Stomach (tissue), 9 donors: ENCODE results near the gene ACP4. TPM values are rescaled to one million over a fixed set of nuclear protein-coding genes. Genes with fewer than 3 reads are reported as not detected.

ENCODE experiments used
- DNase-seq, 2 donors: peaks; one replicate each; pipeline versions ENCODE4 v3.0.0 to v3.0.0-alpha.2; 2013 to 2019
- H3K27ac ChIP-seq, 5 donors: fragments of 200-600 bp in 4 of 5; sonication (generic) in 4 of 5; one replicate each; pipeline ENCODE4 v1.5.1; 2013 to 2019; ENCODE audit warnings: mild to moderate bottlenecking in 1 of 5, moderate library complexity in 1 of 5
- H3K27me3 ChIP-seq, 3 donors: fragments of 200-600 bp; sonication (generic); one replicate each; pipeline ENCODE4 v1.5.1; 2017 to 2019; ENCODE audit warnings: mixed run types in 1 of 3
- H3K36me3 ChIP-seq, 4 donors: fragments of 200-600 bp; sonication (generic); 1 replicate in 3 of 4; 2 replicates in 1 of 4; pipeline ENCODE4 v1.5.1; 2016 to 2019
- H3K4me1 ChIP-seq, 4 donors: fragments of 200-600 bp; sonication (generic); one replicate each; pipeline ENCODE4 v1.5.1; 2016 to 2019
- H3K4me3 ChIP-seq, 4 donors: fragments of 200-600 bp; sonication (generic) in 3 of 4; one replicate each; pipeline ENCODE4 v1.5.1; 2016 to 2019; ENCODE audit warnings: mild to moderate bottlenecking in 1 of 4
- H3K9me3 ChIP-seq, 4 donors: fragments of 200-600 bp; sonication (generic); one replicate each; pipeline ENCODE4 v1.5.1; 2016 to 2019
- CTCF ChIP-seq, 7 experiments: fragments of 450-650 bp in 4 of 7; fragments of 200-600 bp in 3 of 7; sonication (generic) in 3 of 7; IDR thresholded peaks; one replicate each; pipeline ENCODE4 v1.5.1; 2016 to 2019; ENCODE audit warnings: antibody characterized with exemption in 7 of 7, control low read depth in 2 of 7, mild to moderate bottlenecking in 1 of 7
- EP300 ChIP-seq: sonication (generic); formaldehyde crosslinking; IDR thresholded peaks from one replicate; pipeline ENCODE4 v1.6.1; 2017; ENCODE audit warnings: antibody characterized with exemption
- POLR2A ChIP-seq, 4 donors: fragments of 450-650 bp; IDR thresholded peaks; one replicate each; pipeline ENCODE4 v1.6.1; 2016; ENCODE audit warnings: antibody characterized with exemption in 4 of 4, control low read depth in 2 of 4, mild to moderate bottlenecking in 1 of 4, moderate library complexity in 1 of 4
- POLR2AphosphoS5 ChIP-seq, 3 donors: sonication (generic); formaldehyde crosslinking; IDR thresholded peaks; one replicate each; pipeline ENCODE4 v1.6.1; 2016; ENCODE audit warnings: antibody characterized with exemption in 3 of 3
- WGBS, 5 donors: extraction: QIAGEN DNeasy Blood & Tissue Kit in 3 of 5; methylation state at CpG; one replicate each; pipeline versions ENCODE4 v1.1.5 to v1.1.7; 2013 to 2018; 5-methylcytosine and 5-hydroxymethylcytosine counted together
- intact Hi-C: fragments of 100-400 bp; cut with DNase I; formaldehyde crosslinking; loops from one replicate; pipeline ENCODE4 v1.15.1; 2023; ENCODE audit warnings: low total_unique reads
- polyA plus RNA-seq, 3 donors: library from polyadenylated mRNA; stranded (reverse); fragments of 200-250 nt; gene quantifications; one replicate each; pipeline ENCODE4 v1.2.3, GENCODE V29; 2013
- small RNA-seq, 4 donors: library from RNA; depleted of rRNA; stranded (forward); fragments of <200 nt; gene quantifications; one replicate each; pipeline ENCODE3, GENCODE V24; 2016
- total RNA-seq, 5 donors: library from RNA; depleted of rRNA; stranded (reverse); fragments of >200 nt; gene quantifications; one replicate each; pipeline versions ENCODE4 v1.1.0 to v1.2.3, GENCODE V29; 2014 to 2016
- donor health status: healthy with polysubstance abuse.
- donor health status: Bipolar disorder and iron deficiency.
- donor health status: healthy.

The ACP4 gene
- total and polyA plus RNA-seq, 8 donors = not detected

- DNase-seq = no peak
- Histone ChIP-seq H3K4me1 (no peaks in the 10 kb centered on the region), H3K27ac (no peak overlapping the region), H3K4me3 (no peak overlapping the region), H3K9me3 (peaks cover 0 to 26% (median 21%) of the 10 kb centered on the region in 4 donors), H3K36me3 (no peaks in the 10 kb centered on the region), H3K27me3 (peaks cover 0 to 33% (median 0%) of the 10 kb centered on the region in 3 donors)
- TF ChIP-seq EP300 (no peak), CTCF (IDR thresholded peaks at IDR 0.05) (no peak), POLR2AphosphoS5 (IDR thresholded peaks at IDR 0.05) (no peak), POLR2A (IDR thresholded peaks at IDR 0.05) (no peak)
- WGBS, 5 donors = 91 to 97% (median 96%) methylated on average over 2 of the region's 2 CpGs
- intact Hi-C loops = no loop called here
Observed at GRCh38 chr19:50843205-50843604, 53.0 kb downstream of the ACP4 start.

GRCh38 chr19:50843701-50844221 is 53.5 kb downstream of the ACP4 start:
- Histone ChIP-seq H3K4me1 (no peaks in the 10 kb centered on the region), H3K36me3 (no peaks in the 10 kb centered on the region), H3K9me3 (peaks cover 0 to 26% (median 21%) of the 10 kb centered on the region in 4 donors), H3K27me3 (peaks cover 0 to 33% (median 0%) of the 10 kb centered on the region in 3 donors), H3K4me3 (no peak overlapping the region), H3K27ac (no peak overlapping the region)
- intact Hi-C loops = no loop called here
- 71 to 79% (median 74%) methylated on average over 7 of the region's 7 CpGs for WGBS, 5 donors
- DNase-seq = no peak
- TF ChIP-seq POLR2AphosphoS5 (IDR thresholded peaks at IDR 0.05) (no peak), EP300 (no peak), POLR2A (IDR thresholded peaks at IDR 0.05) (no peak), CTCF (IDR thresholded peaks at IDR 0.05) (no peak)

- no peaks in the 10 kb centered on the region for H3K36me3 ChIP-seq
- intact Hi-C loops = no loop called here
- TF ChIP-seq POLR2AphosphoS5 (IDR thresholded peaks at IDR 0.05) (no peak), EP300 (no peak), POLR2A (IDR thresholded peaks at IDR 0.05) (no peak), CTCF (IDR thresholded peaks at IDR 0.05) (no peak)
- H3K27me3 ChIP-seq = peaks cover 0 to 32% (median 5%) of the 10 kb centered on the region in 3 donors
- WGBS, 5 donors = 56 to 64% (median 59%) methylated on average over 8 of the region's 8 CpGs
- H3K27ac ChIP-seq = no peak overlapping the region
- DNase-seq = no peak
- no peaks in the 10 kb centered on the region for H3K4me1 ChIP-seq
- peaks cover 0 to 26% (median 21%) of the 10 kb centered on the region in 4 donors for H3K9me3 ChIP-seq
- no peak overlapping the region for H3K4me3 ChIP-seq
Observed at GRCh38 chr19:50844296-50844935, 54.2 kb downstream of the ACP4 start.

Small RNAs within 50 kb of the gene (small RNA-seq; reads per million reads assigned to genes)
- 116 to 399 (median 207) reads per million in 4 donors for gene SNORD88A
- 0 reads per million in 4 donors for gene SNORD88B
- gene SNORD88C = 0 reads per million in 4 donors

Other genes starting within 250 kb of the ACP4 start
- 1 to 10 TPM in 3 of 5 donors, under 1 TPM in 1, not detected in 1; 0.45 to 4.4 (median 2.2) TPM for gene LRRC4B, start 222.0 kb upstream of the ACP4 start, total RNA-seq
- gene LRRC4B, start 222.0 kb upstream of the ACP4 start, polyA plus RNA-seq = 1 to 10 TPM; 1.2 to 1.5 (median 1.5) TPM
- 1 to 10 TPM in 1 of 5 donors, under 1 TPM in 1, not detected in 3; 0.14 to 1.3 TPM for gene SYT3, start 150.5 kb upstream of the ACP4 start, total RNA-seq
- under 1 TPM in 1 of 3 donors, not detected in 2; 0.13 TPM for gene SYT3, start 150.5 kb upstream of the ACP4 start, polyA plus RNA-seq
- gene C19orf81, start 141.0 kb upstream of the ACP4 start, total RNA-seq = not detected
- 1 to 10 TPM in 1 of 3 donors, not detected in 2; 2.3 TPM for gene C19orf81, start 141.0 kb upstream of the ACP4 start, polyA plus RNA-seq
- 1 to 10 TPM in 1 of 5 donors, not detected in 4; 1.5 TPM for gene SHANK1, start 70.6 kb upstream of the ACP4 start, total RNA-seq
- gene SHANK1, start 70.6 kb upstream of the ACP4 start, polyA plus RNA-seq = 1 to 10 TPM in 1 of 3 donors, under 1 TPM in 2; 0.15 to 1.2 (median 0.15) TPM
- 10 to 100 TPM in 2 of 5 donors, 1 to 10 TPM in 1, under 1 TPM in 1, not detected in 1; 0.89 to 33.9 (median 12.2) TPM for gene CLEC11A, start 67.1 kb upstream of the ACP4 start, total RNA-seq
- gene CLEC11A, start 67.1 kb upstream of the ACP4 start, polyA plus RNA-seq = 1 to 10 TPM; 4.3 to 7.0 (median 6.9) TPM
- gene GPR32, start 20.0 kb upstream of the ACP4 start, total RNA-seq = not detected
- not detected for gene GPR32, start 20.0 kb upstream of the ACP4 start, polyA plus RNA-seq
- 10 to 100 TPM in 1 of 5 donors, 1 to 10 TPM in 1, not detected in 3; 4.1 to 55.0 TPM for gene KLK1, start 33.4 kb downstream of the ACP4 start, total RNA-seq
- gene KLK1, start 33.4 kb downstream of the ACP4 start, polyA plus RNA-seq = 10 to 100 TPM in 1 of 3 donors, 1 to 10 TPM in 2; 6.0 to 12.8 (median 6.9) TPM
- not detected for gene KLK15, start 43.2 kb downstream of the ACP4 start, total RNA-seq
- gene KLK15, start 43.2 kb downstream of the ACP4 start, polyA plus RNA-seq = not detected
- gene KLK3, start 64.5 kb downstream of the ACP4 start, total RNA-seq = 100 to 1,000 TPM in 1 of 5 donors, 10 to 100 TPM in 1, not detected in 3; 46.9 to 134 TPM
- not detected for gene KLK3, start 64.5 kb downstream of the ACP4 start, polyA plus RNA-seq
- gene KLK2, start 83.0 kb downstream of the ACP4 start, total RNA-seq = 10 to 100 TPM in 1 of 5 donors, not detected in 4; 94.6 TPM
- gene KLK2, start 83.0 kb downstream of the ACP4 start, polyA plus RNA-seq = not detected
- not detected for gene KLK4, start 121.0 kb downstream of the ACP4 start, total RNA-seq
- gene KLK4, start 121.0 kb downstream of the ACP4 start, polyA plus RNA-seq = not detected
- not detected for gene KLK5, start 162.6 kb downstream of the ACP4 start, total RNA-seq
- 10 to 100 TPM in 1 of 3 donors, not detected in 2; 10.4 TPM for gene KLK5, start 162.6 kb downstream of the ACP4 start, polyA plus RNA-seq
- not detected for gene KLK6, start 179.2 kb downstream of the ACP4 start, total RNA-seq
- gene KLK6, start 179.2 kb downstream of the ACP4 start, polyA plus RNA-seq = 1 to 10 TPM in 1 of 3 donors, not detected in 2; 4.5 TPM
- not detected for gene KLK7, start 193.5 kb downstream of the ACP4 start, total RNA-seq
- 1 to 10 TPM in 1 of 3 donors, not detected in 2; 7.8 TPM for gene KLK7, start 193.5 kb downstream of the ACP4 start, polyA plus RNA-seq
- gene KLK8, start 211.2 kb downstream of the ACP4 start, total RNA-seq = not detected
- gene KLK8, start 211.2 kb downstream of the ACP4 start, polyA plus RNA-seq = 100 to 1,000 TPM in 1 of 3 donors, not detected in 2; 116 TPM
- 1 to 10 TPM in 1 of 5 donors, not detected in 4; 1.3 TPM for gene KLK10, start 229.3 kb downstream of the ACP4 start, total RNA-seq
- 10 to 100 TPM in 1 of 3 donors, 1 to 10 TPM in 2; 2.1 to 62.7 (median 3.8) TPM for gene KLK10, start 229.3 kb downstream of the ACP4 start, polyA plus RNA-seq
- 100 to 1,000 TPM in 1 of 5 donors, 10 to 100 TPM in 2, 1 to 10 TPM in 1, not detected in 1; 1.8 to 128 (median 26.0) TPM for gene KLK11, start 236.2 kb downstream of the ACP4 start, total RNA-seq
- 100 to 1,000 TPM in 1 of 3 donors, 10 to 100 TPM in 2; 34.1 to 152 (median 71.8) TPM for gene KLK11, start 236.2 kb downstream of the ACP4 start, polyA plus RNA-seq
- gene KLK12, start 244.6 kb downstream of the ACP4 start, total RNA-seq = not detected
- gene KLK12, start 244.6 kb downstream of the ACP4 start, polyA plus RNA-seq = 10 to 100 TPM in 1 of 3 donors, 1 to 10 TPM in 1, not detected in 1; 2.0 to 26.5 TPM